ENCODE results near the gene TPPP2.

DNA sequence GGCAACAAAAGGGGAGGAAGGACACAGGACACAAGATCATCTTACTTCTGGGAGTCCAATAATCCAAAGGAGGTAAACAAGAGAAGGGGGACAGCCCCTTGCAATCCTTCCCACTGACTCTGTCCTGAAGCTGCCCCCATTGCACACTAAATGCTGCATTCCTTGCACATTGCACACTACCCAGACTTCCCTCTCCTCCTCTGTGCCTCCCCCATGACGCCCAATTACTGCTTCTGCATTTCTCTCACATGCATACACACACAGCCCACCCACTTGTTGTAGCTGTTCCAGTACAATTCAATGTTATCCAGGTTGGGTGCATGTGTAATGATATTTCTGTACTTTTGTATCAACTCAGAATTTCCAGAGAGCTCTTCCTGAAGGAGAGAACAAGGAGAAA is 10.7 kb upstream of the TPPP2 start:
- TF ChIP-seq, protein P1, sequence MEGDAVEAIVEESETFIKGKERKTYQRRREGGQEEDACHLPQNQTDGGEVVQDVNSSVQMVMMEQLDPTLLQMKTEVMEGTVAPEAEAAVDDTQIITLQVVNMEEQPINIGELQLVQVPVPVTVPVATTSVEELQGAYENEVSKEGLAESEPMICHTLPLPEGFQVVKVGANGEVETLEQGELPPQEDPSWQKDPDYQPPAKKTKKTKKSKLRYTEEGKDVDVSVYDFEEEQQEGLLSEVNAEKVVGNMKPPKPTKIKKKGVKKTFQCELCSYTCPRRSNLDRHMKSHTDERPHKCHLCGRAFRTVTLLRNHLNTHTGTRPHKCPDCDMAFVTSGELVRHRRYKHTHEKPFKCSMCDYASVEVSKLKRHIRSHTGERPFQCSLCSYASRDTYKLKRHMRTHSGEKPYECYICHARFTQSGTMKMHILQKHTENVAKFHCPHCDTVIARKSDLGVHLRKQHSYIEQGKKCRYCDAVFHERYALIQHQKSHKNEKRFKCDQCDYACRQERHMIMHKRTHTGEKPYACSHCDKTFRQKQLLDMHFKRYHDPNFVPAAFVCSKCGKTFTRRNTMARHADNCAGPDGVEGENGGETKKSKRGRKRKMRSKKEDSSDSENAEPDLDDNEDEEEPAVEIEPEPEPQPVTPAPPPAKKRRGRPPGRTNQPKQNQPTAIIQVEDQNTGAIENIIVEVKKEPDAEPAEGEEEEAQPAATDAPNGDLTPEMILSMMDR (conservative IDR thresholded peaks at IDR 0.05; ENCODE audit: low read length) = no peak
- no peak for TF ChIP-seq EZH2phosphoT487 (IDR thresholded peaks at IDR 0.05; ENCODE audit: borderline replicate concordance, low read depth, low read length)
